BJ (cell line): Measurements from ENCODE around the gene ZNF263. TPM values are rescaled to one million over a fixed set of nuclear protein-coding genes. Genes with fewer than 3 reads are reported as not detected.

Experiments
- CTCF ChIA-PET: fragments of 350-600 bp; formaldehyde crosslinking; extraction: SDS; loops from one replicate; lab custom pipeline; 2021; ENCODE audit warnings: antibody characterized with exemption, inconsistent platforms; lab: Yijun Ruan, JAX
- POLR2A ChIA-PET: fragments of 300-600 bp; sonication (Branson Sonifier 250); formaldehyde crosslinking; extraction: SDS; loops from one replicate; lab custom pipeline; 2021; ENCODE audit warnings: antibody characterized with exemption; lab: Charles Lee
- DNase-seq: peaks from one replicate; pipeline ENCODE4 v3.0.0-alpha.2; 2011; ENCODE audit warnings: low read depth
- H3K27me3 ChIP-seq: 2 replicates; pipeline ENCODE4 v1.6.0; 2011; ENCODE audit warnings: low read length; ENCODE audit not compliant: control insufficient read depth, insufficient read depth
- H3K36me3 ChIP-seq: 2 replicates; pipeline ENCODE4 v1.5.1; 2011; ENCODE audit warnings: low read length; ENCODE audit not compliant: control insufficient read depth, insufficient read depth
- H3K4me3 ChIP-seq: 2 replicates; pipeline ENCODE4 v1.5.1; 2011; ENCODE audit warnings: low read depth, mild to moderate bottlenecking, control low read depth, low read length
- CTCF ChIP-seq: IDR thresholded peaks from 2 replicates; pipeline ENCODE4 v1.5.1; 2011; ENCODE audit warnings: low read depth, mild to moderate bottlenecking, control low read depth, inconsistent platforms, low read length, moderate library complexity; ENCODE audit not compliant: insufficient read depth
- polyA plus RNA-seq: library from polyadenylated mRNA; depleted of rRNA; stranded (reverse); fragments of >200 nt; gene quantifications from 2 replicates; pipeline ENCODE4 v1.2.3, GENCODE V29; 2011

The ZNF263 gene
- polyA plus RNA-seq, 1 experiment, result 12.9 TPM

- CTCF ChIA-PET, result interaction anchor here (1.2 to 2.7 kb wide), 5 partner anchors 13 to 21 kb away, joined by 3 to 11 read pairs (median 9); partner anchors contain the start of genes TIGD7 and ZNF75A
- H3K36me3 ChIP-seq, result peaks cover 9% of the 10 kb centered on the region
- POLR2A ChIA-PET, result no interaction called here
- no peak for DNase-seq
- H3K4me3 ChIP-seq, result peak overlapping the region; percentile 74
- no peak for TF ChIP-seq CTCF
- no peaks in the 10 kb centered on the region for H3K27me3 ChIP-seq
Measured at GRCh38 chr16:3283543-3284447, 504 bp downstream of the ZNF263 start.

- H3K36me3 ChIP-seq, result peaks cover 22% of the 10 kb centered on the region
- no peak for TF ChIP-seq CTCF
Measured at GRCh38 chr16:3285131-3285530, 1.8 kb downstream of the ZNF263 start.

GRCh38 chr16:3289998-3290673, 6.8 kb downstream of the ZNF263 start:
- ChIA-PET POLR2A (no interaction called here), CTCF (interaction anchor here (1.1 to 1.2 kb wide), 2 partner anchors 16 to 23 kb away, joined by 3 read pairs; no protein-coding TSS in a partner anchor)
- Histone ChIP-seq H3K27me3 (no peaks in the 10 kb centered on the region), H3K36me3 (peaks cover 33% of the 10 kb centered on the region), H3K4me3 (no peak overlapping the region)
- no peak for TF ChIP-seq CTCF
- no peak for DNase-seq

More at GRCh38 chr16:3285131-3285530, 1.8 kb downstream of the ZNF263 start:
- peak overlapping the region; percentile 74; the same call in 1 of the 2 replicates for H3K4me3 ChIP-seq
- ChIA-PET CTCF (no interaction called here), POLR2A (no interaction called here)
- H3K27me3 ChIP-seq, result no peaks in the 10 kb centered on the region
- DNase-seq, result no peak

- TF ChIP-seq CTCF, result no peak
- Histone ChIP-seq H3K27me3 (no peaks in the 10 kb centered on the region), H3K36me3 (peaks cover 31% of the 10 kb centered on the region), H3K4me3 (no peak overlapping the region)
- POLR2A ChIA-PET, result no interaction called here
- CTCF ChIA-PET, result no interaction called here
- no peak for DNase-seq
Measured at GRCh38 chr16:3292604-3293003, 9.3 kb downstream of the ZNF263 start.

GRCh38 chr16:3295209-3295608, 11.9 kb downstream of the ZNF263 start:
- no peak for DNase-seq
- ChIA-PET POLR2A (no interaction called here), CTCF (no interaction called here)

More at GRCh38 chr16:3295209-3295608, 11.9 kb downstream of the ZNF263 start:
- H3K27me3 ChIP-seq, result no peaks in the 10 kb centered on the region
- TF ChIP-seq CTCF, result no peak
- H3K4me3 ChIP-seq, result no peak overlapping the region
- peaks cover 17% of the 10 kb centered on the region for H3K36me3 ChIP-seq
